SK-N-SH (cell line): ENCODE measurements around the gene VPS13A. TPM values are rescaled to one million over a fixed set of nuclear protein-coding genes. Genes with fewer than 3 reads are reported as not detected.

Source experiments
- CTCF ChIA-PET: fragments of 300-600, 350-600 bp; formaldehyde crosslinking; extraction: SDS; loops from one replicate; lab custom pipeline; 2021; lab: Yijun Ruan, JAX
- POLR2A ChIA-PET: fragments of 350-600 bp; sonication (Branson Sonifier 250); formaldehyde crosslinking; extraction: SDS; loops from one replicate; lab custom pipeline; 2020; ENCODE audit warnings: antibody characterized with exemption, inconsistent platforms; lab: Yijun Ruan, JAX
- DNase-seq: peaks from one replicate; pipeline ENCODE4 v3.0.0; 2012
- H2AFZ ChIP-seq: fragments of 200-600 bp; sonication (generic); 2 replicates; pipeline ENCODE4 v1.8.1; 2016; ENCODE audit warnings: antibody characterized with exemption, mild to moderate bottlenecking, low read depth
- H3F3A ChIP-seq: fragments of 200-600 bp; sonication (generic); replicated peaks from 2 replicates; pipeline ENCODE3; 2016; ENCODE audit warnings: antibody characterized with exemption, mild to moderate bottlenecking; ENCODE audit not compliant: insufficient read depth
- H3K27ac ChIP-seq, 2 experiments: fragments of 200-500 bp in 1 of 2; fragments of 200-600 bp in 1 of 2; sonication (Bioruptor generic) in 1 of 2; sonication (generic), shearing (Covaris generic) in 1 of 2; 2 replicates each; pipeline versions ENCODE4 v1.5.1 to v1.6.1; 2014 to 2016; ENCODE audit warnings: low read depth in 2 of 2, inconsistent platforms in 1 of 2, low read length in 1 of 2, mild to moderate bottlenecking in 1 of 2, mixed read lengths in 1 of 2
- H3K27me3 ChIP-seq: fragments of 200-600 bp; sonication (generic), shearing (Covaris generic); 2 replicates; pipeline ENCODE4 v1.6.1; 2016; ENCODE audit warnings: mixed run types; ENCODE audit not compliant: insufficient read depth
- H3K36me3 ChIP-seq, 2 experiments: fragments of 200-500 bp in 1 of 2; fragments of 200-600 bp in 1 of 2; sonication (Bioruptor generic) in 1 of 2; sonication (generic) in 1 of 2; replicated peaks in 1 of 2; 2 replicates each; pipeline versions ENCODE3 to v1.5.1; 2014 to 2016; ENCODE audit warnings: low read length in 1 of 2, mild to moderate bottlenecking in 1 of 2; ENCODE audit not compliant: insufficient read depth in 2 of 2, control insufficient read depth in 1 of 2
- H3K4me1 ChIP-seq, 2 experiments: fragments of 200-500 bp in 1 of 2; fragments of 200-600 bp in 1 of 2; sonication (Bioruptor generic) in 1 of 2; sonication (generic), shearing (Covaris generic) in 1 of 2; 2 replicates each; pipeline versions ENCODE4 v1.5.1 to v1.6.1; 2014 to 2016; ENCODE audit warnings: low read depth in 1 of 2, low read length in 1 of 2, mixed run types in 1 of 2; ENCODE audit not compliant: insufficient read depth in 2 of 2, control insufficient read depth in 1 of 2
- H3K4me2 ChIP-seq: fragments of 200-600 bp; sonication (generic), shearing (Covaris generic); 2 replicates; pipeline ENCODE4 v1.6.1; 2017; ENCODE audit warnings: mixed run types
- H3K4me3 ChIP-seq, 2 experiments: fragments of 200-500 bp in 1 of 2; fragments of 200-600 bp in 1 of 2; sonication (Bioruptor generic) in 1 of 2; sonication (generic), shearing (Covaris generic) in 1 of 2; 2 replicates each; pipeline versions ENCODE4 v1.5.1 to v1.8.1; 2014 to 2016; ENCODE audit warnings: low read depth in 2 of 2, inconsistent platforms in 1 of 2, low read length in 1 of 2, mild to moderate bottlenecking in 1 of 2, mixed read lengths in 1 of 2, moderate library complexity in 1 of 2
- H3K79me2 ChIP-seq: fragments of 200-600 bp; sonication (generic); 2 replicates; pipeline ENCODE4 v1.8.1; 2017; ENCODE audit warnings: mild to moderate bottlenecking; ENCODE audit not compliant: insufficient read depth
- H3K9ac ChIP-seq: fragments of 200-600 bp; sonication (generic); 2 replicates; pipeline ENCODE4 v1.6.1; 2017; ENCODE audit warnings: mixed run types
- H3K9me2 ChIP-seq: fragments of 200-600 bp; sonication (generic); 2 replicates; pipeline ENCODE4 v1.6.1; 2017; ENCODE audit warnings: mixed run types
- H3K9me3 ChIP-seq: fragments of 200-600 bp; sonication (generic); 2 replicates; pipeline ENCODE4 v1.6.1; 2017; ENCODE audit warnings: mixed run types, mild to moderate bottlenecking, moderate library complexity
- H4K20me1 ChIP-seq: fragments of 200-600 bp; sonication (generic); 2 replicates; pipeline ENCODE4 v1.6.1; 2017; ENCODE audit warnings: mild to moderate bottlenecking, mixed run types; ENCODE audit not compliant: insufficient read depth
- CTCF ChIP-seq: fragments of 200-600 bp; sonication (generic); IDR thresholded peaks from 2 replicates; pipeline ENCODE4 v1.6.1; 2017; ENCODE audit warnings: antibody characterized with exemption, mild to moderate bottlenecking, moderate library complexity
- EP300 ChIP-seq, 2 experiments: IDR thresholded peaks; 2 replicates each; pipeline versions ENCODE4 v1.4.0 to v1.6.1; 2012; ENCODE audit warnings: borderline replicate concordance in 1 of 2, low read depth in 1 of 2, low read length in 1 of 2
- FOSL2 ChIP-seq: IDR thresholded peaks from 2 replicates; pipeline ENCODE4 v1.4.0; 2012; ENCODE audit warnings: low read depth, mild to moderate bottlenecking, moderate library complexity, borderline replicate concordance
- FOXJ3 ChIP-seq: sonication (generic); formaldehyde crosslinking; IDR thresholded peaks from 2 replicates; pipeline ENCODE4 v1.5.1; 2020; ENCODE audit warnings: mild to moderate bottlenecking, missing genetic modification reagents
- GABPA ChIP-seq: IDR thresholded peaks from 2 replicates; pipeline ENCODE4 v1.4.0; 2012; ENCODE audit warnings: low read depth, mild to moderate bottlenecking
- GATA2 ChIP-seq: sonication (generic); formaldehyde crosslinking; IDR thresholded peaks from 2 replicates; pipeline ENCODE4 v1.5.0; 2020; ENCODE audit warnings: mild to moderate bottlenecking, missing genetic modification reagents
- JUND ChIP-seq: IDR thresholded peaks from 2 replicates; pipeline ENCODE4 v1.4.0; 2012
- NFIC ChIP-seq: IDR thresholded peaks from 2 replicates; pipeline ENCODE4 v1.4.0; 2012; ENCODE audit warnings: borderline replicate concordance
- POLR2AphosphoS5 ChIP-seq: IDR thresholded peaks from 2 replicates; pipeline ENCODE4 v1.6.1; 2012; ENCODE audit warnings: low read depth, low read length
- RAD21 ChIP-seq: IDR thresholded peaks from 2 replicates; pipeline ENCODE4 v1.6.1; 2012; ENCODE audit warnings: mild to moderate bottlenecking, low read length
- SIN3A ChIP-seq: IDR thresholded peaks from 2 replicates; pipeline ENCODE4 v1.6.1; 2012; ENCODE audit warnings: low read depth, mild to moderate bottlenecking, low read length, moderate library complexity, borderline replicate concordance
- SMC3 ChIP-seq: IDR thresholded peaks from 2 replicates; pipeline ENCODE4 v1.6.1; 2012; ENCODE audit warnings: low read depth, low read length, improper control_type of control experiment
- TAF1 ChIP-seq: IDR thresholded peaks from 2 replicates; pipeline ENCODE4 v1.6.1; 2012; ENCODE audit warnings: low read depth, mild to moderate bottlenecking, low read length, moderate library complexity, borderline replicate concordance
- TCF12 ChIP-seq: IDR thresholded peaks from 2 replicates; pipeline ENCODE4 v1.4.0; 2012
- TEAD4 ChIP-seq: IDR thresholded peaks from 2 replicates; pipeline ENCODE4 v1.4.0; 2012; ENCODE audit warnings: mild to moderate bottlenecking, borderline replicate concordance; ENCODE audit not compliant: insufficient read depth
- USF1 ChIP-seq: IDR thresholded peaks from 2 replicates; pipeline ENCODE4 v1.4.0; 2012; ENCODE audit warnings: low read depth, borderline replicate concordance
- USF2 ChIP-seq: fragments of 150-350 bp; IDR thresholded peaks from 2 replicates; pipeline ENCODE4 v1.6.1; 2017; ENCODE audit warnings: antibody characterized with exemption, low read length, low read depth, borderline replicate concordance
- YY1 ChIP-seq: IDR thresholded peaks from 2 replicates; pipeline ENCODE4 v1.4.0; 2012; ENCODE audit warnings: low read depth, mild to moderate bottlenecking
- WGBS: methylation state at CpG from one replicate; pipeline ENCODE4 v1.1.6; 2017; ENCODE audit warnings: low lambda C conversion rate; 5-methylcytosine and 5-hydroxymethylcytosine counted together
- polyA plus RNA-seq, 3 experiments: library from polyadenylated mRNA; depleted of rRNA; stranded (reverse); fragments of >200 nt; gene quantifications; 2 replicates each; pipeline ENCODE4 v1.2.3, GENCODE V29; 2012
- TF ChIP-seq, protein P1 (sequence below): IDR thresholded peaks from 2 replicates; pipeline ENCODE4; 2012

Gene VPS13A
- polyA plus RNA-seq, 1 of the 3 experiments (the other 2 are of a cell fraction) = 6.0 TPM

DNA sequence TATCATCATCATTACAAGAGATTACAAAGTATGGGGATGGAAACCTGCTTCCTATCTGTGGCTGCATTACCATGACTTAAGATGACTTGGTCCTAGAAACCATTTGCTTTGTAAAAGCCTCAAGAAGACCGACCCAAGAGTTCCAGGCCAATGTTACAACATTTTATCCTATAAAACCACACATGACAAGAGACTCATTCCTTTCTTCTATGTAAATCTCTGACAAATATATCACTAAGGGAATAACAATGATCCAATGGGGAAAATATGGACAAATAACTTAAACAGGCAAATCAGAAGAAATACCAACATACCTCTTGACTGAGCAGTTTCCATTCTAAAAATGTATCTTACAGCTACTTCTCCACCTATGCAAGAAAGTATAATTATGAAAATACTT is 44.3 kb upstream of the VPS13A start:
- WGBS = 0% methylated on average over 1 of the region's 1 CpG
- no peaks in the 10 kb centered on the region for H3F3A ChIP-seq
- POLR2A ChIA-PET = no interaction called here

GRCh38 chr9:77142366-77142765 is 35.0 kb upstream of the VPS13A start:
- no peaks in the 10 kb centered on the region for H4K20me1 ChIP-seq
- TF ChIP-seq USF2 (no peak), TEAD4 (no peak), JUND (no peak), CTCF (no peak), RAD21 (no peak), EP300 (IDR thresholded peaks at IDR 0.05; ENCODE audit: borderline replicate concordance in 1 of 2, low read depth in 1 of 2, low read length in 1 of 2) (no peak), NFIC (no peak)
- H3K79me2 ChIP-seq = no peaks in the 10 kb centered on the region
- ChIA-PET POLR2A (no interaction called here), CTCF (interaction anchor here (1.1 kb wide), 1 partner anchor 8 kb away, joined by 4 read pairs; no protein-coding TSS in a partner anchor)
- no peaks in the 10 kb centered on the region for H3K36me3 ChIP-seq
- H3K9me3 ChIP-seq = no peaks in the 10 kb centered on the region
- H3K4me1 ChIP-seq = no peaks in the 10 kb centered on the region
- H3K27me3 ChIP-seq = peaks cover 12% of the 10 kb centered on the region
- no peak overlapping the region for H3K4me3 ChIP-seq
- no peaks in the 10 kb centered on the region for H3F3A ChIP-seq
- no peak overlapping the region for H3K27ac ChIP-seq
- no peaks in the 10 kb centered on the region for H3K9me2 ChIP-seq
- H2AFZ ChIP-seq = no peak overlapping the region
- H3K4me2 ChIP-seq = no peak overlapping the region
- 35% methylated on average over 2 of the region's 2 CpGs for WGBS
- DNase-seq = no peak
- H3K9ac ChIP-seq = no peak overlapping the region

More for the DNA sequence above, 44.3 kb upstream of the VPS13A start:
- no peaks in the 10 kb centered on the region for H3K9me3 ChIP-seq
- no peak for TF ChIP-seq SMC3
- TF ChIP-seq FOSL2 = no peak
- TF ChIP-seq GATA2 (CRISPR knock-in tag) = no peak
- no peak for TF ChIP-seq TAF1
- no peak for TF ChIP-seq POLR2AphosphoS5
- no peak for TF ChIP-seq JUND
- TF ChIP-seq NFIC = no peak
- no peak for TF ChIP-seq GABPA
- TF ChIP-seq TCF12 = no peak
- no peak for TF ChIP-seq USF1
- no peak for TF ChIP-seq YY1
- TF ChIP-seq SIN3A = no peak
- no peak for TF ChIP-seq TEAD4
- TF ChIP-seq, protein P1, sequence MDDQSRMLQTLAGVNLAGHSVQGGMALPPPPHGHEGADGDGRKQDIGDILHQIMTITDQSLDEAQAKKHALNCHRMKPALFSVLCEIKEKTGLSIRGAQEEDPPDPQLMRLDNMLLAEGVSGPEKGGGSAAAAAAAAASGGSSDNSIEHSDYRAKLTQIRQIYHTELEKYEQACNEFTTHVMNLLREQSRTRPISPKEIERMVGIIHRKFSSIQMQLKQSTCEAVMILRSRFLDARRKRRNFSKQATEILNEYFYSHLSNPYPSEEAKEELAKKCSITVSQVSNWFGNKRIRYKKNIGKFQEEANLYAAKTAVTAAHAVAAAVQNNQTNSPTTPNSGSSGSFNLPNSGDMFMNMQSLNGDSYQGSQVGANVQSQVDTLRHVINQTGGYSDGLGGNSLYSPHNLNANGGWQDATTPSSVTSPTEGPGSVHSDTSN = no peak
- TF ChIP-seq FOXJ3 (CRISPR knock-in tag) = no peak
- TF ChIP-seq RAD21 = no peak
- no peak overlapping the region for H3K27ac ChIP-seq
- H3K79me2 ChIP-seq = no peaks in the 10 kb centered on the region
- no peaks in the 10 kb centered on the region for H3K4me1 ChIP-seq
- no peaks in the 10 kb centered on the region for H3K9me2 ChIP-seq
- H3K36me3 ChIP-seq = no peaks in the 10 kb centered on the region
- no peaks in the 10 kb centered on the region for H4K20me1 ChIP-seq
- CTCF ChIA-PET = no interaction called here
- DNase-seq = no peak
- peaks cover 9% of the 10 kb centered on the region; the same call in 1 of the 2 replicates for H3K27me3 ChIP-seq
- H3K4me3 ChIP-seq = no peak overlapping the region
- no peak overlapping the region for H3K4me2 ChIP-seq
- H2AFZ ChIP-seq = no peak overlapping the region
- no peak overlapping the region for H3K9ac ChIP-seq
